ENCODE measurements around the gene SLC2A8. TPM values are rescaled to one million over a fixed set of nuclear protein-coding genes. Genes with fewer than 3 reads are reported as not detected.

Gene SLC2A8
- total RNA-seq, 1 donor from 2014 or later = 21.8 TPM

DNA sequence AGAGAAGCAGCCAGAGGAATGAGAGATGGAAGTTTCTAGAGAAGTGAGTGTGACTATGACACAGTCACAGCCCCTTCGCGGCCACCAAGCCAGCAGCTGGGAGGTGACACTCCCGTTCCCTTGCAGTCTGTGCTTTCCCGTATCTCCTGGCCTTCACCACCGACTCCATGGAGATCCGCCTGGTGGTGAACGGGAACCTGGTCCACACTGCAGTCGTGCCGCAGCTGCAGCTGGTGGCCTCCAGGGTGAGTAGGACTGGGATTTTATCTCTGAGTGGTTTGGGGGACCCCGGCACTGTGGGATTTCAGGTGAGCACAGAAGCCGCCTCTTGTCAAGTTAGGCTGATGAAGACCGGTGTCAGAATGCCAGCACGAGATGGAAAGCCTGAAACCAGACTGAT lies 12.1 kb upstream of the SLC2A8 start:
- Histone ChIP-seq H3K4me1 (no peaks in the 10 kb centered on the region), H3K36me3 (no peaks in the 10 kb centered on the region), H3K27me3 (no peaks in the 10 kb centered on the region), H3K9me3 (no peaks in the 10 kb centered on the region), H3K4me3 (no peak overlapping the region), H3K27ac (no peak overlapping the region)
- peak; percentile 40 for DNase-seq
- no peak for ATAC-seq
- TF ChIP-seq, protein P1, sequence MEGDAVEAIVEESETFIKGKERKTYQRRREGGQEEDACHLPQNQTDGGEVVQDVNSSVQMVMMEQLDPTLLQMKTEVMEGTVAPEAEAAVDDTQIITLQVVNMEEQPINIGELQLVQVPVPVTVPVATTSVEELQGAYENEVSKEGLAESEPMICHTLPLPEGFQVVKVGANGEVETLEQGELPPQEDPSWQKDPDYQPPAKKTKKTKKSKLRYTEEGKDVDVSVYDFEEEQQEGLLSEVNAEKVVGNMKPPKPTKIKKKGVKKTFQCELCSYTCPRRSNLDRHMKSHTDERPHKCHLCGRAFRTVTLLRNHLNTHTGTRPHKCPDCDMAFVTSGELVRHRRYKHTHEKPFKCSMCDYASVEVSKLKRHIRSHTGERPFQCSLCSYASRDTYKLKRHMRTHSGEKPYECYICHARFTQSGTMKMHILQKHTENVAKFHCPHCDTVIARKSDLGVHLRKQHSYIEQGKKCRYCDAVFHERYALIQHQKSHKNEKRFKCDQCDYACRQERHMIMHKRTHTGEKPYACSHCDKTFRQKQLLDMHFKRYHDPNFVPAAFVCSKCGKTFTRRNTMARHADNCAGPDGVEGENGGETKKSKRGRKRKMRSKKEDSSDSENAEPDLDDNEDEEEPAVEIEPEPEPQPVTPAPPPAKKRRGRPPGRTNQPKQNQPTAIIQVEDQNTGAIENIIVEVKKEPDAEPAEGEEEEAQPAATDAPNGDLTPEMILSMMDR (IDR thresholded peaks at IDR 0.05) = no peak
- intact Hi-C loops (cut with DNase I) = no loop called here

- TF ChIP-seq, protein P1 (IDR thresholded peaks at IDR 0.05) = no peak
- no peak overlapping the region for H3K27ac ChIP-seq
Measured at GRCh38 chr9:127386249-127386648, 10.7 kb upstream of the SLC2A8 start.

GRCh38 chr9:127386981-127387380 lies 10.0 kb upstream of the SLC2A8 start:
- Histone ChIP-seq H3K4me1 (no peaks in the 10 kb centered on the region), H3K27ac (no peak overlapping the region), H3K36me3 (no peaks in the 10 kb centered on the region), H3K27me3 (no peaks in the 10 kb centered on the region), H3K4me3 (no peak overlapping the region), H3K9me3 (no peaks in the 10 kb centered on the region)
- peak; percentile 25 for ATAC-seq
- no peak for DNase-seq
- intact Hi-C loops (cut with DNase I) = no loop called here
- TF ChIP-seq, protein P1 (IDR thresholded peaks at IDR 0.05) = no peak

More at GRCh38 chr9:127386249-127386648, 10.7 kb upstream of the SLC2A8 start:
- no peaks in the 10 kb centered on the region for H3K4me1 ChIP-seq
- no peaks in the 10 kb centered on the region for H3K9me3 ChIP-seq
- H3K36me3 ChIP-seq = no peaks in the 10 kb centered on the region
- DNase-seq (no peak), ATAC-seq (no peak)
- no peak overlapping the region for H3K4me3 ChIP-seq
- intact Hi-C loops (cut with DNase I) = no loop called here
- H3K27me3 ChIP-seq = no peaks in the 10 kb centered on the region

DNA sequence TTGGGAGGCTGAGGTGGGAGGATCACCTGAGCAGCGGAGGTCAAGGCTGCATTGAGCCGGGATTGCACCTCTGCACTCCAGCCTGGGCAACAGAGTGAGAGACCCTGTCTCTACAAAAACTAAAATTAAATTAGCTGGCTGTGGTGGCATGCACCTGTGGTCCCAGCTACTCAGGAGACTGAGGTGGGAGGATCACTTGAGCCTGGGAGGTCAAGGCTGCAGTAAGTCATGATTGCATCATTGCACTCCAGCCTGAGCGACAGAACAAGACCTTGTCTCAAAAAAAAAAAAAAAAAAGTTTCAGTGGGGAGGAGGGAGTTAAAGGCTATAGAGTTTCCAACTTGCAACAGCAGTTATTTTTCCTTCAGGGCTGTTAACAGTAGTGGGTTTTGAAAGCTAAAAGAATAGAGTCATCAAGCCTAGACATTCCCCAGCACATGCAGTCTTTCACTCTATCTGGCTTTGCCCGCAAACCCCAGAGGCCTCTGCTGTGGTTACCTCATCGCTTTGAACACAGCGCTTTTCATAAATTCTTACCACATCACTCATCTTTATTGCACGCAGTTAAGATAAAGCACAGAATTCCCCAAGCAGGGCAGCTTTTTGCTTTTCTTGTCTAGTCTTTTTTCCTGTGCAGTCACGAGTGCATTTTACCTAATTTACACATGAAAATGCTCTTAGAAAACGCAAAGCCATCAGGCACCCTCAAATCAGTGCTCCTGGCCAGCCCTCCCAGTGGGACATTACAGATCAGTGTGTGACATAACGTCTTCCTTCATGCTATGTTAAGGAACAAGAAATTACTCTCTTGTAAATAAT lies 8.7 kb upstream of the SLC2A8 start:
- intact Hi-C loops (cut with DNase I) = no loop called here
- DNase-seq (peak; percentile 54), ATAC-seq (peak; percentile 73)
- TF ChIP-seq, protein P1 (IDR thresholded peaks at IDR 0.05) = no peak
- no peak overlapping the region for H3K27ac ChIP-seq
- H3K4me1 ChIP-seq = no peaks in the 10 kb centered on the region
- H3K27me3 ChIP-seq = no peaks in the 10 kb centered on the region
- no peaks in the 10 kb centered on the region for H3K9me3 ChIP-seq
- no peaks in the 10 kb centered on the region for H3K36me3 ChIP-seq
- H3K4me3 ChIP-seq = no peak overlapping the region

DNA sequence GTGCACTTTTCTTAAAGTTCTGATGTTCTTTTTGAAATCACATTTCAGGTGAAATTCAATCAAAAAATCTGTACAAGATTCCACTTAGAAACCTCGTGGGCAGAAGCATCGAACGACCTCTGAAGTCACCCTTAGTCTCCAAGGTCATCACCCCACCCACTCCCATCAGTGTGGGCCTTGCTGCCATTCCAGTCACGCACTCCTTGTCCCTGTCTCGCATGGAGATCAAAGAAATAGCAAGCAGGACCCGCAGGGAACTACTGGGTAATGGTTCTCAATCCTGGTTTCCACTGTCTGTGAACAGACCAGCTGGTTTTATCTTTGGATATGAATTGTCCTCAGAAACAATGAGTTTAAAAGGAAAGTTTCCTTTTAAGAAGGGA lies 8.1 kb upstream of the SLC2A8 start:
- Histone ChIP-seq H3K4me3 (no peak overlapping the region), H3K9me3 (no peaks in the 10 kb centered on the region), H3K4me1 (no peaks in the 10 kb centered on the region), H3K36me3 (no peaks in the 10 kb centered on the region), H3K27ac (no peak overlapping the region), H3K27me3 (no peaks in the 10 kb centered on the region)
- no peak for ATAC-seq
- TF ChIP-seq, protein P1 (IDR thresholded peaks at IDR 0.05) = no peak
- DNase-seq = no peak
- intact Hi-C loops (cut with DNase I) = no loop called here
